ENCODE measurements around the gene TBC1D4.

TBC1D4 gene

GRCh38 chr13:75363371-75363770 lies 118.6 kb downstream of the TBC1D4 start:
- no peak for DNase-seq (ENCODE audit: low read depth, low spot score)
- TF ChIP-seq, protein P1, sequence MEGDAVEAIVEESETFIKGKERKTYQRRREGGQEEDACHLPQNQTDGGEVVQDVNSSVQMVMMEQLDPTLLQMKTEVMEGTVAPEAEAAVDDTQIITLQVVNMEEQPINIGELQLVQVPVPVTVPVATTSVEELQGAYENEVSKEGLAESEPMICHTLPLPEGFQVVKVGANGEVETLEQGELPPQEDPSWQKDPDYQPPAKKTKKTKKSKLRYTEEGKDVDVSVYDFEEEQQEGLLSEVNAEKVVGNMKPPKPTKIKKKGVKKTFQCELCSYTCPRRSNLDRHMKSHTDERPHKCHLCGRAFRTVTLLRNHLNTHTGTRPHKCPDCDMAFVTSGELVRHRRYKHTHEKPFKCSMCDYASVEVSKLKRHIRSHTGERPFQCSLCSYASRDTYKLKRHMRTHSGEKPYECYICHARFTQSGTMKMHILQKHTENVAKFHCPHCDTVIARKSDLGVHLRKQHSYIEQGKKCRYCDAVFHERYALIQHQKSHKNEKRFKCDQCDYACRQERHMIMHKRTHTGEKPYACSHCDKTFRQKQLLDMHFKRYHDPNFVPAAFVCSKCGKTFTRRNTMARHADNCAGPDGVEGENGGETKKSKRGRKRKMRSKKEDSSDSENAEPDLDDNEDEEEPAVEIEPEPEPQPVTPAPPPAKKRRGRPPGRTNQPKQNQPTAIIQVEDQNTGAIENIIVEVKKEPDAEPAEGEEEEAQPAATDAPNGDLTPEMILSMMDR (IDR thresholded peaks at IDR 0.05; ENCODE audit: insufficient read depth, low read length, missing control alignments): no peak
- ChIA-PET CTCF (interaction anchor here (0.6 to 2.4 kb wide), 4 partner anchors 9 to 139 kb away, joined by 3 to 9 read pairs (median 4); partner anchors contain the start of gene TBC1D4), POLR2A (no interaction called here)
- no peak overlapping the region for H3K4me3 ChIP-seq (ENCODE audit: low read depth, low read length)

GRCh38 chr13:75362026-75362425 lies 119.9 kb downstream of the TBC1D4 start:
- ChIA-PET POLR2A (no interaction called here), CTCF (interaction anchor here (1.5 kb wide), 1 partner anchor 120 kb away, joined by 3 read pairs; the partner anchor contains the start of gene TBC1D4)
- H3K4me3 ChIP-seq (ENCODE audit: low read depth, low read length): no peak overlapping the region

DNA sequence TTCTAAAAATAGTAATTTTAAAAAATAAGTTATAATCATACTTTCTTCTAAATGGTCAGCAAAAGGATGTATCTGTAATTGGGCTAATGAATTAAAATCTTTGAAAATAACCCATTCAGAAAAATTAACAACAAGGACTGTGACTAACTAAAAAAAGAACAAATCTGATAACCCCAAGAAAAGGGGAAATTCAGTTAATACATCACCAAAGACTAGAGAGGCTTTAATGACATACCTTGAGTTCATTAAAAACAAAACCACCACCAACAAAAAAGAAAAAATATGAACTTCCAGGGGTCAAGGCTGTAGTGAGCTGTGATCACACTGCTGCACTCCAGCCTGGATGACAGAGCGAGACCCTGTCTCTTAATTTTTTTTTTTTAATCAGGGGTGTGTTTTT lies 121.8 kb downstream of the TBC1D4 start:
- POLR2A ChIA-PET: no interaction called here
- DNase-seq (ENCODE audit: low read depth, low spot score): no peak
- CTCF ChIA-PET: interaction anchor here (2.0 kb wide), 1 partner anchor 12 kb away, joined by 29 read pairs; no protein-coding TSS in a partner anchor
- TF ChIP-seq, protein P1 (IDR thresholded peaks at IDR 0.05; ENCODE audit: insufficient read depth, low read length, missing control alignments): no peak
- no peak overlapping the region for H3K4me3 ChIP-seq (ENCODE audit: low read depth, low read length)

More at GRCh38 chr13:75362026-75362425, 119.9 kb downstream of the TBC1D4 start:
- no peak for DNase-seq (ENCODE audit: low read depth, low spot score)
- TF ChIP-seq, protein P1 (IDR thresholded peaks at IDR 0.05; ENCODE audit: insufficient read depth, low read length, missing control alignments): no peak

GRCh38 chr13:75359266-75359665 lies 122.7 kb downstream of the TBC1D4 start:
- POLR2A ChIA-PET: no interaction called here
- peak; percentile 71 for DNase-seq (ENCODE audit: low read depth, low spot score)
- CTCF ChIA-PET: interaction anchor here (3.1 kb wide), 2 partner anchors 8 to 12 kb away, joined by 17 to 21 read pairs; no protein-coding TSS in a partner anchor
- H3K4me3 ChIP-seq (ENCODE audit: low read depth, low read length): no peak overlapping the region
- TF ChIP-seq, protein P1 (IDR thresholded peaks at IDR 0.05; ENCODE audit: insufficient read depth, low read length, missing control alignments): no peak

DNA sequence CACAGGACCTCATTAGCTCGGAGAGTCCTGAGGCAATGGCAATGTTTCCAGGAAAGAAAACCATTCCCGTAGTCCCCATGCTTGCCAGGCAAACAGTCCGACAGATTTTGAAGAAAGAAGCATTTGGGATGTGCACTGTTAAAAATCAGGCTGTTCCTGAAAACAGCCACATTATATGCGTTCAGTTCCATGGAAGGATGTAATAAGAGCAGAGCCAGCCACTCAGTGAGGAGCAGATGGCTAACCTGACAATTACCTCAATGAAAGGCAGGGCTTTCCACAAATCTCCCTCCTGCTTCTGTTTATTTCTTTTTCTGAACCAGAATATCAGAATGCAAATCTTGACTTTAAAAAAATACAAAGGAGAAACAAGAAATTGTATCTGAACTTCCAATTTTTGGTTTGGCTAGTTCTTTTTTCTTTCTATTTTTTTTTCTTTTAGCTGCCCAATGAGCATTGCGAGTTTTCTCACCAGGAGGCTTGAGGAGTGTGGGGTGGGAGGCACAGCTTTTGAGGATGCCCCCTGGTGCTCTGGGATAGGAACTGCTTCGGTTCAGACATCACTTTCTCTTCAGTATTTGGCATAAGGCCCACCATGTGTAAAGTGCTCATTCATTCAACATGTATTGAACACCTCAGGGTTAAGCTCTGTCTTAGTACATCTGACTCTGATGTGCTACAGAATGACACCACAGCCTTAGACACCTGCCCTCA lies 124.2 kb downstream of the TBC1D4 start:
- POLR2A ChIA-PET: interaction anchor here (0.5 kb wide), 1 partner anchor 176 kb away, joined by 3 read pairs; no protein-coding TSS in a partner anchor
- TF ChIP-seq, protein P1 (IDR thresholded peaks at IDR 0.05; ENCODE audit: insufficient read depth, low read length, missing control alignments): peak; percentile 66
- CTCF ChIA-PET: interaction anchor here (1.1 to 3.1 kb wide), 11 partner anchors 9 to 214 kb away, joined by 3 to 21 read pairs (median 3); partner anchors contain the start of gene COMMD6
- no peak for DNase-seq (ENCODE audit: low read depth, low spot score)
- H3K4me3 ChIP-seq (ENCODE audit: low read depth, low read length): no peak overlapping the region

DNA sequence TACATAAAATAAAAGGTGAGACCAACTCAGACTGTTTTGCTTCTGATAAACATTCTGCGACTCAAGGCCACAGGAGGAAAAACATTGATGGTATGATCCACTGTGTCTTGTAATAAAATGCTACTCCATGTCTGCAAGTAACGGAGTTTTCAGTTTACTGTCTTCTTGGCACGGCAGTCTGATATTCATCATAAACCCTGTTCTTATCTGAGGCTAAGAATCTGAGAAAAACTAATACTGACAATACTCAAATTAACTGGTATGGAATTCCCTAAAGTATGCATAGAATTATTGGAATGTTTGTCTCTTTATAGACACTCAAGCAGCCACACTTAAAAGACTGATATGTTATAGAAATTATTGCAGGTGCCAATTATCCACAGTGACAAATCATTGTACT lies 125.5 kb downstream of the TBC1D4 start:
- TF ChIP-seq, protein P1 (IDR thresholded peaks at IDR 0.05; ENCODE audit: insufficient read depth, low read length, missing control alignments): no peak
- DNase-seq (ENCODE audit: low read depth, low spot score): no peak
- POLR2A ChIA-PET: no interaction called here
- CTCF ChIA-PET: interaction anchor here (1.9 to 3.1 kb wide), 3 partner anchors 11 to 124 kb away, joined by 4 to 21 read pairs (median 17); no protein-coding TSS in a partner anchor
- no peak overlapping the region for H3K4me3 ChIP-seq (ENCODE audit: low read depth, low read length)
